Measurements from ENCODE around the gene POM121L12. TPM values are rescaled to one million over a fixed set of nuclear protein-coding genes. Genes with fewer than 3 reads are reported as not detected.

POM121L12 gene
- total RNA-seq, 4 donors from 2014 or later: not detected

DNA sequence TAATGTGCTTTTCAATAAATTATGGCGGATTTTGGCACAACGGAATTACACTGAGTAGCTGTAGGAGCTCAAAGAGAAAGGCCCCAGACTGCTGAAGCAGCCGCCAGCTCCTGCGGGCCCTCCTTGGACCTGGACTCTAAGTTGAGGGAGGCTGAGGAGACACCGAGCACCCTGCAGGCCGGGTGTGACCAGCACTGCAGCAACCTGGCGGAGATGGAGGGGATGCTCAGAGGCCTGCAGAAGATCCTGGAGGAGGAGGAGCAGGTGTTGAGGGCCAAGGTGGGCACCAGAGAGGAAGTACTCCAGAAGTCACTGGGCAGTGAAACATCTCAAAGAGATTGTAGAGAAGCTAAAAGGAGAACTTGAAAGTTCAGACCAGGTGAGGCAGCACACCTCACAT lies 33.0 kb upstream of the POM121L12 start:
- Histone ChIP-seq H3K9me3 (no peaks in the 10 kb centered on the region), H3K36me3 (no peaks in the 10 kb centered on the region), H3K4me1 (no peaks in the 10 kb centered on the region), H3K27ac (no peak overlapping the region), H3K27me3 (no peaks in the 10 kb centered on the region), H3K4me3 (no peak overlapping the region)
- no peak for TF ChIP-seq POLR2AphosphoS5 (IDR thresholded peaks at IDR 0.05)
- TF ChIP-seq, protein P1, sequence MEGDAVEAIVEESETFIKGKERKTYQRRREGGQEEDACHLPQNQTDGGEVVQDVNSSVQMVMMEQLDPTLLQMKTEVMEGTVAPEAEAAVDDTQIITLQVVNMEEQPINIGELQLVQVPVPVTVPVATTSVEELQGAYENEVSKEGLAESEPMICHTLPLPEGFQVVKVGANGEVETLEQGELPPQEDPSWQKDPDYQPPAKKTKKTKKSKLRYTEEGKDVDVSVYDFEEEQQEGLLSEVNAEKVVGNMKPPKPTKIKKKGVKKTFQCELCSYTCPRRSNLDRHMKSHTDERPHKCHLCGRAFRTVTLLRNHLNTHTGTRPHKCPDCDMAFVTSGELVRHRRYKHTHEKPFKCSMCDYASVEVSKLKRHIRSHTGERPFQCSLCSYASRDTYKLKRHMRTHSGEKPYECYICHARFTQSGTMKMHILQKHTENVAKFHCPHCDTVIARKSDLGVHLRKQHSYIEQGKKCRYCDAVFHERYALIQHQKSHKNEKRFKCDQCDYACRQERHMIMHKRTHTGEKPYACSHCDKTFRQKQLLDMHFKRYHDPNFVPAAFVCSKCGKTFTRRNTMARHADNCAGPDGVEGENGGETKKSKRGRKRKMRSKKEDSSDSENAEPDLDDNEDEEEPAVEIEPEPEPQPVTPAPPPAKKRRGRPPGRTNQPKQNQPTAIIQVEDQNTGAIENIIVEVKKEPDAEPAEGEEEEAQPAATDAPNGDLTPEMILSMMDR (IDR thresholded peaks at IDR 0.05): no peak
- no peak for TF ChIP-seq POLR2A (IDR thresholded peaks at IDR 0.05)
- WGBS, 2 donors (ENCODE audit: low coverage in 1 of 2): 88% methylated on average over 6 of the region's 7 CpGs; no CpG with 5 or more reads in 1 of the 2 donors
- ATAC-seq: no peak

- Histone ChIP-seq H3K27ac (no peak overlapping the region), H3K4me3 (no peak overlapping the region), H3K4me1 (no peaks in the 10 kb centered on the region), H3K27me3 (no peaks in the 10 kb centered on the region), H3K9me3 (no peaks in the 10 kb centered on the region), H3K36me3 (no peaks in the 10 kb centered on the region)
- WGBS, 2 donors (ENCODE audit: low coverage in 1 of 2): 94% methylated on average over 2 of the region's 29 CpGs; no CpG with 5 or more reads in 1 of the 2 donors
- ATAC-seq: no peak
- no peak for TF ChIP-seq EP300 (IDR thresholded peaks at IDR 0.05)
- TF ChIP-seq, protein P1 (IDR thresholded peaks at IDR 0.05): no peak
- TF ChIP-seq POLR2A (IDR thresholded peaks at IDR 0.05): no peak
- TF ChIP-seq POLR2AphosphoS5 (IDR thresholded peaks at IDR 0.05): no peak
These were observed 31.6 kb upstream of the POM121L12 start for GRCh38 chr7:53003653-53004445.

- Histone ChIP-seq H3K4me3 (no peak overlapping the region), H3K4me1 (no peaks in the 10 kb centered on the region), H3K9me3 (peaks cover 0 to 4% (median 0%) of the 10 kb centered on the region in 3 donors), H3K36me3 (no peaks in the 10 kb centered on the region), H3K27me3 (no peaks in the 10 kb centered on the region), H3K27ac (no peak overlapping the region)
- ATAC-seq: no peak
- 50 to 71% methylated on average over 2 of the region's 2 CpGs for WGBS, 2 donors (ENCODE audit: low coverage in 1 of 2)
- TF ChIP-seq POLR2AphosphoS5 (IDR thresholded peaks at IDR 0.05) (no peak), EP300 (IDR thresholded peaks at IDR 0.05) (no peak), POLR2A (IDR thresholded peaks at IDR 0.05) (no peak)
- TF ChIP-seq, protein P1 (IDR thresholded peaks at IDR 0.05): no peak
These were observed 21.5 kb upstream of the POM121L12 start for GRCh38 chr7:53013925-53014324.

DNA sequence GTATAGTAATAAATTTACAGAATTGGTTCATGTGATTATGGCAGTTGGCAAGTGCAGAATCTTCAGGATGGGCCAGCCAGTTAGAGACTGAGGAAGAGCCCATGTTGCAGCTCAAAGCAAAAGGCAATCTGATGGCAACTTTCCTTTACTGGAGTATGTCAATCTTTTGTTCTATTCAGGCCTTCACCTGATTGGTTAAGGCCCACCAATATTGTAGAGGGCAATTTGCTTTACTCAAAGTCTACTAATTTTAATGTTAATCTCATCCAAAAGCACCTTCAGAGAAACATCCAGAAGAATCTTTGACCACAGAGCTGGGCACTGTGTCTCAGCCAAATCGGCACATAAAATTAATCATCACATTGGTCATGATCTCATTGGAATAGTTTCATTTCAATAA lies 20.0 kb upstream of the POM121L12 start:
- Histone ChIP-seq H3K4me1 (no peaks in the 10 kb centered on the region), H3K4me3 (no peak overlapping the region), H3K9me3 (peaks cover 0 to 4% (median 0%) of the 10 kb centered on the region in 3 donors), H3K27me3 (no peaks in the 10 kb centered on the region), H3K36me3 (no peaks in the 10 kb centered on the region), H3K27ac (no peak overlapping the region)
- WGBS, 2 donors (ENCODE audit: low coverage in 1 of 2): 83 to 100% methylated on average over 1 of the region's 1 CpG
- TF ChIP-seq POLR2AphosphoS5 (IDR thresholded peaks at IDR 0.05): no peak
- no peak for TF ChIP-seq EP300 (IDR thresholded peaks at IDR 0.05)
- TF ChIP-seq, protein P1 (IDR thresholded peaks at IDR 0.05): no peak
- no peak for TF ChIP-seq POLR2A (IDR thresholded peaks at IDR 0.05)
- ATAC-seq: no peak

GRCh38 chr7:53022893-53023292 lies 12.5 kb upstream of the POM121L12 start:
- H3K9me3 ChIP-seq: no peaks in the 10 kb centered on the region
- 77 to 82% methylated on average over 5 of the region's 5 CpGs for WGBS, 2 donors (ENCODE audit: low coverage in 1 of 2)
- H3K27me3 ChIP-seq: no peaks in the 10 kb centered on the region
- H3K36me3 ChIP-seq: no peaks in the 10 kb centered on the region
- no peak for ATAC-seq
- TF ChIP-seq POLR2A (IDR thresholded peaks at IDR 0.05) (no peak), POLR2AphosphoS5 (IDR thresholded peaks at IDR 0.05) (no peak), EP300 (IDR thresholded peaks at IDR 0.05) (no peak)
- TF ChIP-seq, protein P1 (IDR thresholded peaks at IDR 0.05): no peak
- H3K4me3 ChIP-seq: no peak overlapping the region
- no peaks in the 10 kb centered on the region for H3K4me1 ChIP-seq
- no peak overlapping the region for H3K27ac ChIP-seq

All from gastroesophageal sphincter (tissue), 4 donors.